ENCODE measurements around the gene PHAX. TPM values are rescaled to one million over a fixed set of nuclear protein-coding genes. Genes with fewer than 3 reads are reported as not detected.

Gene PHAX
- total RNA-seq, 4 donors from 2014 or later, result 21.8 to 55.2 (median 30.2) TPM

DNA sequence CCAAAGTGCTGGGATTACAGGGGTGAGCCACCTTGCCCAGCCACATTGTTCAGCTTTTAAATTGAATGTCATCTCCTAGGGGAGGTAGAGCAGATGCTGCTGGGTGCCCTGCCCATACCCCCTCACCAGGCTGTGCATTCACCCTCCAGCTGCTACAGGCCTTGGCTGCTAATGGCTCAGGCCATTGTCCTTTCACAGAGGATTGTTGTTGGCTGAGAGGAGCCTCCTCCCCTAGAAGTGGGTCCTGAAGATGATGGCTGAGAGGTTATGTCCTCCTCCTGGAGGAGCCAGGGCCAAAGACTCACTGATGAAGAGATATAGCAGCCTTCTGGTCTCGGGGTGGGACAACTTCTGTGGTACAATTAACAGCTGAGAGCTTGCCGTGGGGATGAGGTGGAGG lies 74.6 kb downstream of the PHAX start:
- Histone ChIP-seq H3K27ac (no peak overlapping the region), H3K4me3 (no peak overlapping the region), H3K27me3 (no peaks in the 10 kb centered on the region), H3K4me1 (no peaks in the 10 kb centered on the region), H3K36me3 (no peaks in the 10 kb centered on the region), H3K9me3 (no peaks in the 10 kb centered on the region)
- no peak for TF ChIP-seq CTCF (IDR thresholded peaks at IDR 0.05)
- no peak for TF ChIP-seq POLR2AphosphoS5 (IDR thresholded peaks at IDR 0.05)
- no peak for TF ChIP-seq EP300 (IDR thresholded peaks at IDR 0.05)
- TF ChIP-seq POLR2A (IDR thresholded peaks at IDR 0.05), result no peak
- no peak for DNase-seq (ENCODE audit: low spot score in 2 of 2)
- WGBS, result 100% methylated on average over 2 of the region's 2 CpGs

GRCh38 chr5:126676195-126676624 lies 75.5 kb downstream of the PHAX start:
- no peak for DNase-seq (ENCODE audit: low spot score in 2 of 2)
- TF ChIP-seq CTCF (IDR thresholded peaks at IDR 0.05) (peak; percentile 41 to 62), EP300 (IDR thresholded peaks at IDR 0.05) (no peak), POLR2A (IDR thresholded peaks at IDR 0.05) (no peak), POLR2AphosphoS5 (IDR thresholded peaks at IDR 0.05) (no peak)
- H3K36me3 ChIP-seq, result no peaks in the 10 kb centered on the region
- no peaks in the 10 kb centered on the region for H3K4me1 ChIP-seq
- H3K9me3 ChIP-seq, result no peaks in the 10 kb centered on the region
- no peak overlapping the region for H3K27ac ChIP-seq
- no peak overlapping the region for H3K4me3 ChIP-seq
- H3K27me3 ChIP-seq, result no peaks in the 10 kb centered on the region
- 23% methylated on average over 4 of the region's 4 CpGs for WGBS

Other genes starting within 250 kb of the PHAX start
- 10 to 100 TPM; 43.9 to 85.0 (median 52.3) TPM for gene GRAMD2B, start 177.5 kb upstream of the PHAX start, total RNA-seq
- 10 to 100 TPM; 28.5 to 71.2 (median 43.5) TPM for gene ALDH7A1, start 5.7 kb upstream of the PHAX start, total RNA-seq
- 10 to 100 TPM; 12.1 to 18.3 (median 14.6) TPM for gene LMNB1, start 176.2 kb downstream of the PHAX start, total RNA-seq

Measured in suprapubic skin (tissue), 4 donors.